Panc1 (cell line): ENCODE data around the gene CPZ. TPM values are rescaled to one million over a fixed set of nuclear protein-coding genes. Genes with fewer than 3 reads are reported as not detected.

Experiments used
- ATAC-seq: fragments of 200-7000 bp; cut with Tn5 transposase; 2 replicates; pipeline ENCODE4 v1.9.1; 2020; ENCODE audit warnings: mild to moderate bottlenecking, moderate library complexity
- BruUV-seq: library from RNA; stranded (reverse); fragments of 400-500 nt; replicated peaks from 2 replicates; lab custom pipeline; 2021; lab: Mats Ljungman, UMichigan
- CTCF ChIA-PET: fragments of 300-600 bp; sonication (Branson Sonifier 250); formaldehyde crosslinking; loops from one replicate; lab custom pipeline; 2022; ENCODE audit warnings: antibody characterized with exemption; lab: Charles Lee
- POLR2A ChIA-PET: fragments of 300-600 bp; sonication (Branson Sonifier 250); formaldehyde crosslinking; loops from one replicate; lab custom pipeline; 2022; ENCODE audit warnings: antibody characterized with exemption; lab: Charles Lee
- DNase-seq: peaks from one replicate; pipeline ENCODE4 v3.0.0-alpha.2; 2010; ENCODE audit warnings: low read depth, low spot score
- H3K27ac ChIP-seq: 2 replicates; pipeline ENCODE4 v1.5.1; 2011; ENCODE audit warnings: mild to moderate bottlenecking, low read length, inconsistent platforms
- H3K27me3 ChIP-seq: fragments of 200-500 bp; sonication (Bioruptor generic); 2 replicates; pipeline ENCODE4 v1.6.0; 2014; ENCODE audit warnings: low read length, inconsistent platforms; ENCODE audit not compliant: control insufficient read depth, insufficient read depth
- H3K36me3 ChIP-seq: fragments of 200-500 bp; sonication (Bioruptor generic); 2 replicates; pipeline ENCODE4 v1.5.1; 2014; ENCODE audit warnings: inconsistent platforms, mild to moderate bottlenecking, low read length, moderate library complexity; ENCODE audit not compliant: control insufficient read depth, insufficient read depth
- H3K4me1 ChIP-seq: 2 replicates; pipeline ENCODE4 v1.5.1; 2011; ENCODE audit warnings: inconsistent platforms, mild to moderate bottlenecking, low read length, moderate library complexity; ENCODE audit not compliant: control insufficient read depth, insufficient read depth
- H3K4me3 ChIP-seq, 2 experiments: 2 replicates each; pipeline ENCODE4 v1.5.1; 2011 to 2012; ENCODE audit warnings: low read depth in 2 of 2, low read length in 2 of 2, mild to moderate bottlenecking in 2 of 2, inconsistent platforms in 1 of 2, moderate library complexity in 1 of 2
- H3K9me3 ChIP-seq: fragments of 200-500 bp; sonication (Bioruptor generic); 2 replicates; pipeline ENCODE4 v1.5.1; 2014; ENCODE audit warnings: low read depth, mild to moderate bottlenecking, inconsistent platforms, low read length, moderate library complexity; ENCODE audit not compliant: control insufficient read depth, insufficient read depth
- POLR2AphosphoS5 ChIP-seq: IDR thresholded peaks from 2 replicates; pipeline ENCODE4 v1.6.1; 2012; ENCODE audit warnings: mild to moderate bottlenecking, low read depth, low read length, moderate library complexity
- SIN3A ChIP-seq: IDR thresholded peaks from 2 replicates; pipeline ENCODE4 v1.6.1; 2012; ENCODE audit warnings: low read depth, mild to moderate bottlenecking, low read length, moderate library complexity, borderline replicate concordance; ENCODE audit not compliant: insufficient read depth
- TCF7L2 ChIP-seq: IDR thresholded peaks from 2 replicates; pipeline ENCODE4 v1.6.1; 2011; ENCODE audit warnings: mild to moderate bottlenecking, low read depth, low read length, inconsistent platforms
- in situ Hi-C: cut with HindIII; loops from 2 replicates; pipeline ENCODE4 v1.10.0; 2016; ENCODE audit warnings: low sequenced_read_pairs, low pct_unique_long_range_greater_than_20kb
- intact Hi-C: fragments of 100-400 bp; cut with micrococcal nuclease; formaldehyde crosslinking; loops from one replicate; pipeline ENCODE4 v1.10.0; 2022; ENCODE audit not compliant: unreplicated experiment
- total RNA-seq: library from RNA; stranded (reverse); gene quantifications from one replicate; pipeline ENCODE4 v1.2.1, GENCODE V29; 2021; ENCODE audit not compliant: unreplicated experiment
- TF ChIP-seq, protein P1 (sequence below): fragments of 450-650 bp; IDR thresholded peaks from 2 replicates; pipeline ENCODE4 v1.5.1; 2017; ENCODE audit warnings: mild to moderate bottlenecking
- TF ChIP-seq, protein P2 (sequence below), 2 experiments: IDR thresholded peaks; 2 replicates each; pipeline ENCODE4 v1.6.1; 2011 to 2012; ENCODE audit warnings: low read depth in 2 of 2, control low read depth in 1 of 2, low read length in 1 of 2, mild to moderate bottlenecking in 1 of 2, moderate library complexity in 1 of 2; ENCODE audit not compliant: insufficient read depth in 1 of 2

Gene CPZ
- total RNA-seq, 1 experiment from 2014 or later = 0.15 TPM

DNA sequence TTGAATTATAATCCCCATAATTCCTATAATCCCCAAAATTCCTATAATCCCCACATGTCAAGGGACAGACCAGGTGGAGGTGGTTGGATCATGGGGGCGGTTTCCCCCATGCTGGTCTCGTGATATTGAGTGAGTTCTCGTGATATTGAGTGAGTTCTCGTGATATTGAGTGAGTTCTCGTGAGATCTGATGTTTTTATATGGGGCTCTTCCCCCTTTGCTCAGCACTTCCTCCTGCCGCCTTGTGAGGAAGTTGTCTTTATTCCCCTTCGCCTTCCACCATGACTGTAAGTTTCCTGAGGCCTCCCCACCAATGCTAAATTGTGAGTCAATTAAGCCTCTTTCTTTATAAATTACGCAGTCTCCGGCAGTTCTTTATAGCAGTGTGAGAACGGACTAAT is 48.9 kb upstream of the CPZ start:
- TF ChIP-seq, protein P1, sequence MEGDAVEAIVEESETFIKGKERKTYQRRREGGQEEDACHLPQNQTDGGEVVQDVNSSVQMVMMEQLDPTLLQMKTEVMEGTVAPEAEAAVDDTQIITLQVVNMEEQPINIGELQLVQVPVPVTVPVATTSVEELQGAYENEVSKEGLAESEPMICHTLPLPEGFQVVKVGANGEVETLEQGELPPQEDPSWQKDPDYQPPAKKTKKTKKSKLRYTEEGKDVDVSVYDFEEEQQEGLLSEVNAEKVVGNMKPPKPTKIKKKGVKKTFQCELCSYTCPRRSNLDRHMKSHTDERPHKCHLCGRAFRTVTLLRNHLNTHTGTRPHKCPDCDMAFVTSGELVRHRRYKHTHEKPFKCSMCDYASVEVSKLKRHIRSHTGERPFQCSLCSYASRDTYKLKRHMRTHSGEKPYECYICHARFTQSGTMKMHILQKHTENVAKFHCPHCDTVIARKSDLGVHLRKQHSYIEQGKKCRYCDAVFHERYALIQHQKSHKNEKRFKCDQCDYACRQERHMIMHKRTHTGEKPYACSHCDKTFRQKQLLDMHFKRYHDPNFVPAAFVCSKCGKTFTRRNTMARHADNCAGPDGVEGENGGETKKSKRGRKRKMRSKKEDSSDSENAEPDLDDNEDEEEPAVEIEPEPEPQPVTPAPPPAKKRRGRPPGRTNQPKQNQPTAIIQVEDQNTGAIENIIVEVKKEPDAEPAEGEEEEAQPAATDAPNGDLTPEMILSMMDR = no peak
- TF ChIP-seq POLR2AphosphoS5 (no peak), SIN3A (no peak), TCF7L2 (no peak)
- TF ChIP-seq, protein P2, sequence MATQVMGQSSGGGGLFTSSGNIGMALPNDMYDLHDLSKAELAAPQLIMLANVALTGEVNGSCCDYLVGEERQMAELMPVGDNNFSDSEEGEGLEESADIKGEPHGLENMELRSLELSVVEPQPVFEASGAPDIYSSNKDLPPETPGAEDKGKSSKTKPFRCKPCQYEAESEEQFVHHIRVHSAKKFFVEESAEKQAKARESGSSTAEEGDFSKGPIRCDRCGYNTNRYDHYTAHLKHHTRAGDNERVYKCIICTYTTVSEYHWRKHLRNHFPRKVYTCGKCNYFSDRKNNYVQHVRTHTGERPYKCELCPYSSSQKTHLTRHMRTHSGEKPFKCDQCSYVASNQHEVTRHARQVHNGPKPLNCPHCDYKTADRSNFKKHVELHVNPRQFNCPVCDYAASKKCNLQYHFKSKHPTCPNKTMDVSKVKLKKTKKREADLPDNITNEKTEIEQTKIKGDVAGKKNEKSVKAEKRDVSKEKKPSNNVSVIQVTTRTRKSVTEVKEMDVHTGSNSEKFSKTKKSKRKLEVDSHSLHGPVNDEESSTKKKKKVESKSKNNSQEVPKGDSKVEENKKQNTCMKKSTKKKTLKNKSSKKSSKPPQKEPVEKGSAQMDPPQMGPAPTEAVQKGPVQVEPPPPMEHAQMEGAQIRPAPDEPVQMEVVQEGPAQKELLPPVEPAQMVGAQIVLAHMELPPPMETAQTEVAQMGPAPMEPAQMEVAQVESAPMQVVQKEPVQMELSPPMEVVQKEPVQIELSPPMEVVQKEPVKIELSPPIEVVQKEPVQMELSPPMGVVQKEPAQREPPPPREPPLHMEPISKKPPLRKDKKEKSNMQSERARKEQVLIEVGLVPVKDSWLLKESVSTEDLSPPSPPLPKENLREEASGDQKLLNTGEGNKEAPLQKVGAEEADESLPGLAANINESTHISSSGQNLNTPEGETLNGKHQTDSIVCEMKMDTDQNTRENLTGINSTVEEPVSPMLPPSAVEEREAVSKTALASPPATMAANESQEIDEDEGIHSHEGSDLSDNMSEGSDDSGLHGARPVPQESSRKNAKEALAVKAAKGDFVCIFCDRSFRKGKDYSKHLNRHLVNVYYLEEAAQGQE (IDR thresholded peaks at IDR 0.05; ENCODE audit: insufficient read depth in 1 of 2, low read depth in 2 of 2, low read length in 1 of 2) = no peak
- no peak for ATAC-seq
- Histone ChIP-seq H3K4me3 (no peak overlapping the region), H3K36me3 (no peaks in the 10 kb centered on the region), H3K9me3 (no peaks in the 10 kb centered on the region), H3K4me1 (no peaks in the 10 kb centered on the region), H3K27me3 (no peaks in the 10 kb centered on the region), H3K27ac (no peak overlapping the region)
- no peak for DNase-seq
- ChIA-PET POLR2A (no interaction called here), CTCF (no interaction called here)
- intact Hi-C loops (no loop called here), in situ Hi-C loops (no loop called here)
- no TSS peak for BruUV-seq

DNA sequence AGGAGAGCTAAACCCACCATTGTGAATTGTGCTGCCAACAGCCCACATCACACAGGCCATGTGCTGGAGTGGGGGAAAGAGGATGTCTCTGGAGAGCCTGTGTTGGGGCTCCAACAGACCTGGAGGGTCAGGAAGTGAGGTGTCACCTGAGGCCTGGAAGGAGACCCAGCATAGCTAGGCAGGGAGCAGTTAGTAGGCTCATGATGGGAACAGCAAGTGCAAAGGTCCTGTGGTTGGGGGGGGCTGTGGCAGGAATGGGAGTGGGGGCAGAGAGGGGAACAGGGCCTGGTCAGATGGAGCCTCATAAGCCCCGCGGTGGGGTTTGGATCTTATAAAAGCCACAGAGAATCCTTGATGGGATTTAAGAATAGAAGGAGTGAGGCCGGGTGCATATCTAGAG is 48.3 kb upstream of the CPZ start:
- no peak for TF ChIP-seq SIN3A
- TF ChIP-seq TCF7L2 = no peak
- TF ChIP-seq, protein P2 (IDR thresholded peaks at IDR 0.05; ENCODE audit: insufficient read depth in 1 of 2, low read depth in 2 of 2, low read length in 1 of 2) = no peak
- CTCF ChIA-PET = no interaction called here
- Histone ChIP-seq H3K27me3 (no peaks in the 10 kb centered on the region), H3K4me1 (no peaks in the 10 kb centered on the region), H3K9me3 (no peaks in the 10 kb centered on the region), H3K27ac (no peak overlapping the region), H3K36me3 (no peaks in the 10 kb centered on the region), H3K4me3 (no peak overlapping the region)
- no TSS peak for BruUV-seq
- in situ Hi-C loops = no loop called here
- intact Hi-C loops = no loop called here
- POLR2A ChIA-PET = no interaction called here
- no peak for ATAC-seq
- no peak for DNase-seq
